H9 (cell line): ENCODE results near the gene PPP1R17. TPM values are rescaled to one million over a fixed set of nuclear protein-coding genes. Genes with fewer than 3 reads are reported as not detected.

Source experiments
- DNase-seq: peaks from one replicate; pipeline ENCODE4 v3.0.0-alpha.2; 2017
- H2AFZ ChIP-seq: one replicate; pipeline ENCODE4 v1.6.1; 2013; ENCODE audit warnings: mild to moderate bottlenecking, low read length, control low read depth, moderate library complexity
- H2AK5ac ChIP-seq: 2 replicates; pipeline ENCODE4 v1.6.1; 2013; ENCODE audit warnings: low read length, control low read depth, mixed read lengths; ENCODE audit not compliant: insufficient read length
- H2BK120ac ChIP-seq: one replicate; pipeline ENCODE4 v1.6.1; 2013; ENCODE audit warnings: low read depth, mild to moderate bottlenecking, low read length, control low read depth, inconsistent platforms; ENCODE audit not compliant: poor library complexity, severe bottlenecking
- H2BK12ac ChIP-seq: 2 replicates; pipeline ENCODE4 v1.6.1; 2013; ENCODE audit warnings: low read length, control low read depth, mixed read lengths, low read depth; ENCODE audit not compliant: insufficient read length
- H2BK15ac ChIP-seq: 2 replicates; pipeline ENCODE4 v1.6.1; 2013; ENCODE audit warnings: low read depth, low read length, control low read depth
- H2BK20ac ChIP-seq: one replicate; pipeline ENCODE4 v1.6.1; 2013; ENCODE audit warnings: low read depth, mild to moderate bottlenecking, low read length, control low read depth, inconsistent platforms; ENCODE audit not compliant: poor library complexity, severe bottlenecking
- H2BK5ac ChIP-seq: 2 replicates; pipeline ENCODE4 v1.6.1; 2013; ENCODE audit warnings: low read length, control low read depth, mixed read lengths; ENCODE audit not compliant: insufficient read length
- H3K14ac ChIP-seq: 2 replicates; pipeline ENCODE4 v1.6.1; 2013; ENCODE audit warnings: low read length, control low read depth; ENCODE audit not compliant: insufficient read depth
- H3K18ac ChIP-seq: 2 replicates; pipeline ENCODE4 v1.6.1; 2013; ENCODE audit warnings: low read depth, mild to moderate bottlenecking, mixed read lengths, low read length, control low read depth; ENCODE audit not compliant: insufficient read length
- H3K23ac ChIP-seq: 2 replicates; pipeline ENCODE4 v1.6.1; 2013; ENCODE audit warnings: low read length, control low read depth, mixed read lengths, low read depth; ENCODE audit not compliant: insufficient read length
- H3K23me2 ChIP-seq: 2 replicates; pipeline ENCODE4 v1.6.1; 2013; ENCODE audit warnings: low read depth, mild to moderate bottlenecking, mixed read lengths, low read length, control low read depth; ENCODE audit not compliant: insufficient read length, poor library complexity, severe bottlenecking
- H3K27ac ChIP-seq: 2 replicates; pipeline ENCODE4 v1.5.1; 2013; ENCODE audit warnings: low read length, control low read depth, mixed read lengths, low read depth; ENCODE audit not compliant: insufficient read length
- H3K27me3 ChIP-seq: 2 replicates; pipeline ENCODE4 v1.6.1; 2013; ENCODE audit warnings: low read length, control low read depth, inconsistent platforms; ENCODE audit not compliant: insufficient read depth
- H3K4ac ChIP-seq: 2 replicates; pipeline ENCODE4 v1.6.1; 2013; ENCODE audit warnings: low read depth, mild to moderate bottlenecking, control low read depth, inconsistent platforms, low read length, moderate library complexity
- H3K4me1 ChIP-seq: 2 replicates; pipeline ENCODE4 v1.6.1; 2013; ENCODE audit warnings: low read length, control low read depth, inconsistent platforms; ENCODE audit not compliant: insufficient read depth
- H3K4me2 ChIP-seq: 2 replicates; pipeline ENCODE4 v1.6.1; 2013; ENCODE audit warnings: low read length, control low read depth, mixed read lengths; ENCODE audit not compliant: insufficient read length, insufficient read depth
- H3K56ac ChIP-seq: 2 replicates; pipeline ENCODE4 v1.6.1; 2013; ENCODE audit warnings: low read depth, mild to moderate bottlenecking, mixed read lengths, low read length, control low read depth; ENCODE audit not compliant: insufficient read length
- H3K79me1 ChIP-seq: 2 replicates; pipeline ENCODE4 v1.6.1; 2013; ENCODE audit warnings: low read depth, mild to moderate bottlenecking, moderate library complexity, low read length, control low read depth, inconsistent platforms; ENCODE audit not compliant: insufficient read depth, poor library complexity, severe bottlenecking
- H3K79me2 ChIP-seq: 2 replicates; pipeline ENCODE4 v1.6.1; 2013; ENCODE audit warnings: low read length, control low read depth, inconsistent platforms; ENCODE audit not compliant: insufficient read depth
- H3K9ac ChIP-seq: 2 replicates; pipeline ENCODE4 v1.6.1; 2013; ENCODE audit warnings: low read length, control low read depth, mixed read lengths; ENCODE audit not compliant: insufficient read length; ENCODE audit errors: extremely low read depth
- H3K9me3 ChIP-seq: one replicate; pipeline ENCODE4 v1.6.1; 2013; ENCODE audit warnings: low read depth, low read length, inconsistent platforms; ENCODE audit not compliant: control insufficient read depth
- H3T11ph ChIP-seq: one replicate; pipeline ENCODE4 v1.6.1; 2013; ENCODE audit warnings: mild to moderate bottlenecking, low read length, control low read depth, inconsistent platforms
- H4K20me1 ChIP-seq: one replicate; pipeline ENCODE4 v1.6.1; 2013; ENCODE audit not compliant: control insufficient read depth, insufficient read length, insufficient read depth
- H4K5ac ChIP-seq: 2 replicates; pipeline ENCODE4 v1.6.1; 2013; ENCODE audit warnings: low read depth, mild to moderate bottlenecking, mixed read lengths, low read length, control low read depth; ENCODE audit not compliant: insufficient read length
- H4K8ac ChIP-seq: replicated peaks from 2 replicates; pipeline ENCODE4 v1.6.1; 2013; ENCODE audit warnings: low read length, control low read depth, mixed read lengths, low read depth; ENCODE audit not compliant: insufficient read length
- H4K91ac ChIP-seq: 2 replicates; pipeline ENCODE4 v1.6.1; 2013; ENCODE audit warnings: low read depth, mild to moderate bottlenecking, moderate library complexity, mixed read lengths, low read length, control low read depth; ENCODE audit not compliant: insufficient read length
- H3K27ac Mint-ChIP-seq, 3 experiments: 2 replicates in 2 of 3; 3 replicates in 1 of 3; pipeline ENCODE4 v1.8.0; 2020 to 2021; ENCODE audit warnings: mixed read lengths in 3 of 3, mild to moderate bottlenecking in 1 of 3, moderate library complexity in 1 of 3
- H3K27me3 Mint-ChIP-seq: 2 replicates; pipeline ENCODE4 v1.8.0; 2021; ENCODE audit warnings: low read depth, mild to moderate bottlenecking, moderate library complexity, mixed read lengths
- H3K36me3 Mint-ChIP-seq, 3 experiments: 2 replicates in 2 of 3; 3 replicates in 1 of 3; pipeline ENCODE4 v1.8.0; 2020 to 2021; ENCODE audit warnings: low read depth in 3 of 3, mixed read lengths in 3 of 3; ENCODE audit not compliant: insufficient read depth in 1 of 3
- H3K4me1 Mint-ChIP-seq, 2 experiments: 2 replicates each; pipeline ENCODE4 v1.8.0; 2020; ENCODE audit warnings: mixed read lengths in 2 of 2
- H3K4me3 Mint-ChIP-seq, 2 experiments: 2 replicates in 1 of 2; 3 replicates in 1 of 2; pipeline ENCODE4 v1.8.0; 2020 to 2021; ENCODE audit warnings: mild to moderate bottlenecking in 2 of 2, mixed read lengths in 2 of 2, moderate library complexity in 1 of 2
- H3K9me3 Mint-ChIP-seq, 2 experiments: 2 replicates in 1 of 2; 3 replicates in 1 of 2; pipeline ENCODE4 v1.8.0; 2020; ENCODE audit warnings: mild to moderate bottlenecking in 2 of 2, mixed read lengths in 2 of 2, moderate library complexity in 1 of 2
- CTCF ChIP-seq: fragments of 200-600 bp; sonication (generic); conservative IDR thresholded peaks from 3 replicates; pipeline ENCODE4 v1.8.0; 2021; ENCODE audit warnings: antibody characterized with exemption, mild to moderate bottlenecking
- WGBS: extraction: QIAGEN DNeasy Blood & Tissue Kit; methylation state at CpG from one replicate; pipeline ENCODE4 v1.1.7; 2013; ENCODE audit warnings: missing lambda C conversion rate, low lambda C conversion rate, mixed read lengths; ENCODE audit not compliant: insufficient read length; ENCODE audit errors: extremely low coverage; 5-methylcytosine and 5-hydroxymethylcytosine counted together
- total RNA-seq: library from RNA; stranded (reverse); gene quantifications from 2 replicates; pipeline ENCODE4 v1.2.1, GENCODE V29; 2021

PPP1R17 gene
- total RNA-seq, 1 experiment from 2014 or later: 1.2 TPM

GRCh38 chr7:31663072-31663471 lies 23.9 kb upstream of the PPP1R17 start:
- no peaks in the 10 kb centered on the region; a peak in 1 of 7 replicates for H3K36me3 Mint-ChIP-seq
- Histone ChIP-seq H3K18ac (no peak overlapping the region), H4K5ac (no peak overlapping the region), H3K9ac (no peak overlapping the region), H3K79me2 (no peaks in the 10 kb centered on the region), H3K4me1 (no peaks in the 10 kb centered on the region), H4K91ac (no peak overlapping the region), H3K14ac (no peak overlapping the region), H3K4ac (no peak overlapping the region), H3K56ac (no peak overlapping the region), H2BK5ac (no peak overlapping the region), H3K79me1 (no peaks in the 10 kb centered on the region), H4K8ac (no peak overlapping the region), H2BK12ac (no peak overlapping the region), H2BK120ac (no peak overlapping the region), H3K27ac (no peak overlapping the region), H3K9me3 (no peaks in the 10 kb centered on the region), H3T11ph (no peak overlapping the region), H3K27me3 (no peaks in the 10 kb centered on the region), H4K20me1 (no peaks in the 10 kb centered on the region), H3K4me2 (no peak overlapping the region), H2AK5ac (no peak overlapping the region), H3K23ac (no peak overlapping the region), H2BK15ac (no peak overlapping the region), H2BK20ac (no peak overlapping the region), H2AFZ (no peak overlapping the region), H3K23me2 (no peaks in the 10 kb centered on the region)
- WGBS: no CpG with 5 or more reads among the region's 5 CpGs
- peak; percentile 87 for DNase-seq
- no peaks in the 10 kb centered on the region; a peak in 1 of 5 replicates for H3K9me3 Mint-ChIP-seq
- peaks cover 12 to 16% of the 10 kb centered on the region in 2 experiments for H3K4me1 Mint-ChIP-seq
- H3K27me3 Mint-ChIP-seq: no peaks in the 10 kb centered on the region
- peak; percentile 66 for TF ChIP-seq CTCF
- H3K4me3 Mint-ChIP-seq: no peak overlapping the region
- H3K27ac Mint-ChIP-seq: no peak overlapping the region; a peak in 1 of 7 replicates
